ENCODE results near the gene MALAT1.
A peak's percentile ranks its signal among the peaks of the same experiment; 100 is the strongest.

DNA sequence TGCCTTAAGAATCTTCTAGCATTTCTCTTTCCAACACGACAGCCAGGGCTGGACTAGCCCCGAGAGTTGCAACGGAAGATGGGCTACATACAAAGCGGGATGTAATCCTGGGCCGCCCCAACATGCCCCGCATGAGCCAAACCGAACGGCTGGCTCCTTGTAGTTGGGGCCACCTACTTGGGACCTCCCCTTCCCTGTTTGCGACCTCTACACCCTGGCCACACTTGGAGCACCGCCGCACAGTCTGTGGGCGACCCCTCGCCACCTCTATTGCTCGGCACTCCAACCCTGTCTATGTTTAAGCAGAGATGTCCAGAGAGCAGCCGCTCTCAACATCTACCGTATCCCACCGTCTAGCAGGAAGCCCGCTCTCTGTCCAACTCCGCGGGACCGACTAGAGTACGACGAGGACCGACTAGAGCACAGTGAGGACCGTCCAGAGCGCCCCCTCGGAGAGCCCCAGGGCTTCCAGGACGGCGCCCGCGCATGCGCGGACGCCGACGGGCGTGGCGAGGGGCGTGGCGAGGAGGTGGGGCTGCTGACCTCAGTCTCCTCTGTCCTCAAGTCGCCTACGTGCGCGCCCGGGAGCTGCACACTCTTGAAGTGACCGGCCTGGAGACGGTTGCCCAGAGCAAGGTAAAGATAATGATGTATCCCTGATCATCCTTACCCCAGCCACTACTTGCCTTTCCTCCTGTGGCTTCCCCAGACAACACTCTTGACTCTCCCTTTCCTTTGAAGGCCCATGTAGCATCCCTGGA is 44.0 kb upstream of the MALAT1 start:
- TF ChIP-seq POLR2A (IDR thresholded peaks at IDR 0.05; ENCODE audit: low read length): peak; percentile 62
- no peak for TF ChIP-seq GATA1 (IDR thresholded peaks at IDR 0.05; ENCODE audit: low read depth, low read length)

Measured in erythroblast (primary cell).